Adrenal gland (tissue), 12 donors: ENCODE data around the gene VAMP2. TPM values are rescaled to one million over a fixed set of nuclear protein-coding genes. Genes with fewer than 3 reads are reported as not detected.

Experiments
- DNase-seq, 7 donors: peaks; one replicate each; pipeline ENCODE4 v3.0.0-alpha.2; 2019 to 2020
- H3K27ac ChIP-seq, 5 donors: fragments of 200-600 bp; sonication (generic) in 4 of 5; 1 replicate in 3 of 5; 2 replicates in 2 of 5; pipeline versions ENCODE4 v1.5.1 to v1.8.0; 2016 to 2020; ENCODE audit warnings: mild to moderate bottlenecking in 1 of 5
- H3K27me3 ChIP-seq: fragments of 200-600 bp; 2 replicates; pipeline ENCODE4 v1.8.0; 2021
- H3K36me3 ChIP-seq, 2 donors: fragments of 200-600 bp; replicated peaks in 1 of 2; 1 replicate in 1 of 2; 2 replicates in 1 of 2; pipeline versions ENCODE4 v1.5.1 to v1.8.0; 2018 to 2022
- H3K4me1 ChIP-seq, 2 donors: fragments of 200-600 bp; replicated peaks in 1 of 2; 1 replicate in 1 of 2; 2 replicates in 1 of 2; pipeline versions ENCODE4 v1.5.1 to v1.8.0; 2018 to 2021
- H3K4me3 ChIP-seq, 4 donors: fragments of 200-600 bp; sonication (generic) in 3 of 4; one replicate each; pipeline ENCODE4 v1.5.1; 2016 to 2018
- H3K9me3 ChIP-seq, 3 donors: fragments of 200-600 bp; sonication (generic) in 1 of 3; replicated peaks in 1 of 3; 1 replicate in 2 of 3; 2 replicates in 1 of 3; pipeline versions ENCODE4 v1.5.1 to v1.8.0; 2016 to 2021
- CTCF ChIP-seq, 6 experiments: fragments of 450-650 bp in 4 of 6; fragments of 200-600 bp in 2 of 6; sonication (generic) in 1 of 6; IDR thresholded peaks; 1 replicate in 5 of 6; 2 replicates in 1 of 6; pipeline versions ENCODE4 v1.5.1 to v1.8.0; 2016 to 2021; ENCODE audit warnings: antibody characterized with exemption in 6 of 6, mild to moderate bottlenecking in 2 of 6, moderate library complexity in 1 of 6
- POLR2A ChIP-seq, 2 donors: fragments of 450-650 bp; IDR thresholded peaks; one replicate each; pipeline ENCODE4 v1.6.1; 2017; ENCODE audit warnings: antibody characterized with exemption in 2 of 2, mild to moderate bottlenecking in 2 of 2, moderate library complexity in 1 of 2
- WGBS, 4 donors: extraction: QIAGEN DNeasy Blood & Tissue Kit in 2 of 4; methylation state at CpG; one replicate each; pipeline versions ENCODE4 v1.1.5 to v1.1.7; 2013 to 2017; 5-methylcytosine and 5-hydroxymethylcytosine counted together
- intact Hi-C, 2 donors: fragments of 100-400 bp; cut with DNase I; formaldehyde crosslinking; loops; one replicate each; pipeline versions ENCODE4 v1.14.1 to v1.15.0; 2022 to 2023
- polyA plus RNA-seq, 3 donors: library from polyadenylated mRNA; stranded (reverse); fragments of 200-250 nt in 2 of 3; fragments of 350-450 nt in 1 of 3; fragmentation: Illumina TruSeq in 1 of 3; extraction: RNeasy Lipid Tissue Mini Kit (QIAGEN cat#74804) in 1 of 3; gene quantifications; one replicate each; pipeline ENCODE4 v1.2.3, GENCODE V29; 2013 to 2014
- total RNA-seq, 9 donors: library from RNA; depleted of rRNA in 4 of 9; stranded (reverse); fragments of >200 nt in 4 of 9; fragments of 120-200 nt in 1 of 9; fragmentation: NEBNext Ultra II Directional in 1 of 9; extraction: Animal tissue kit (Norgen Biotek cat#: 25700) in 1 of 9; gene quantifications; one replicate each; pipeline versions ENCODE4 v1.1.0 to v1.2.4, GENCODE V29; 2013 to 2023
- donor health status: healthy with polysubstance abuse.
- donor health status: Bipolar disorder and iron deficiency.
- donor health status: DM: yes; HTN: yes; CAD: no.
- donor health status: DM: no; HTN: no; CAD: no.
- donor health status: DM: no; HTN: no; CAD: no.
- donor health status: DM: yes; HTN: yes; CAD: no.

VAMP2 gene
- total and polyA plus RNA-seq, 12 donors: 18.8 to 206 (median 73.5) TPM

GRCh38 chr17:8138672-8139371, 23.9 kb downstream of the VAMP2 start:
- 1 to 2% (median 2%) methylated on average over 22 to 46 of the region's 46 CpGs for WGBS, 4 donors
- Histone ChIP-seq H3K4me3 (no peak overlapping the region), H3K36me3 (peaks cover 0 to 46% of the 10 kb centered on the region in 2 donors), H3K4me1 (peaks cover 0 to 14% of the 10 kb centered on the region in 2 donors), H3K27me3 (no peaks in the 10 kb centered on the region), H3K27ac (peak overlapping the region; percentile 60 to 90 (median 81)), H3K9me3 (no peaks in the 10 kb centered on the region)
- TF ChIP-seq CTCF (IDR thresholded peaks at IDR 0.05): peak; percentile 81 to 98 (median 92)
- peak; percentile 48 to 70 for TF ChIP-seq POLR2A (IDR thresholded peaks at IDR 0.05)
- intact Hi-C loops: no loop called here
- peak; percentile 93 to 99 (median 96) for DNase-seq

- Histone ChIP-seq H3K4me3 (no peak overlapping the region), H3K27me3 (no peaks in the 10 kb centered on the region), H3K36me3 (peaks cover 0 to 41% of the 10 kb centered on the region in 2 donors), H3K9me3 (no peaks in the 10 kb centered on the region), H3K27ac (peak overlapping the region in 4 of 5 donors; percentile 18 to 90 (median 82)), H3K4me1 (peaks cover 0 to 14% of the 10 kb centered on the region in 2 donors)
- TF ChIP-seq CTCF (IDR thresholded peaks at IDR 0.05) (no peak), POLR2A (IDR thresholded peaks at IDR 0.05) (no peak)
- 12 to 15% (median 14%) methylated on average over 7 of the region's 7 CpGs for WGBS, 4 donors
- intact Hi-C loops: no loop called here
- no peak for DNase-seq
These were observed 24.4 kb downstream of the VAMP2 start for GRCh38 chr17:8138374-8138671.

GRCh38 chr17:8137645-8138373, 24.9 kb downstream of the VAMP2 start:
- DNase-seq: peak in 4 of 7 donors; percentile 24 to 58 (median 34)
- peak overlapping the region in 4 of 5 donors; percentile 18 to 90 (median 82) for H3K27ac ChIP-seq
- no peaks in the 10 kb centered on the region for H3K27me3 ChIP-seq
- 58 to 64% (median 61%) methylated on average over 21 of the region's 21 CpGs for WGBS, 4 donors
- no peak overlapping the region for H3K4me3 ChIP-seq
- H3K36me3 ChIP-seq: peaks cover 0 to 35% of the 10 kb centered on the region in 2 donors
- no peak for TF ChIP-seq POLR2A (IDR thresholded peaks at IDR 0.05)
- peaks cover 0 to 14% of the 10 kb centered on the region in 2 donors for H3K4me1 ChIP-seq
- H3K9me3 ChIP-seq: no peaks in the 10 kb centered on the region
- intact Hi-C loops: no loop called here

GRCh38 chr17:8133941-8134340, 28.8 kb downstream of the VAMP2 start:
- H3K9me3 ChIP-seq: no peaks in the 10 kb centered on the region
- no peaks in the 10 kb centered on the region for H3K27me3 ChIP-seq
- WGBS, 4 donors: 81 to 94% (median 92%) methylated on average over 4 of the region's 4 CpGs
- peaks cover 0 to 7% of the 10 kb centered on the region in 2 donors for H3K4me1 ChIP-seq
- no peak for DNase-seq
- H3K27ac ChIP-seq: no peak overlapping the region
- intact Hi-C loops: no loop called here
- no peak for TF ChIP-seq POLR2A (IDR thresholded peaks at IDR 0.05)
- no peak for TF ChIP-seq CTCF (IDR thresholded peaks at IDR 0.05)
- no peak overlapping the region for H3K4me3 ChIP-seq
- no peaks in the 10 kb centered on the region for H3K36me3 ChIP-seq
